Measurements from ENCODE around the gene RBKS.
"Not testable (repeated sequence)": the region's sequence is repeated elsewhere in the genome, so short reads cannot be mapped to it uniquely, and the experiment has no call there.

The RBKS gene

DNA sequence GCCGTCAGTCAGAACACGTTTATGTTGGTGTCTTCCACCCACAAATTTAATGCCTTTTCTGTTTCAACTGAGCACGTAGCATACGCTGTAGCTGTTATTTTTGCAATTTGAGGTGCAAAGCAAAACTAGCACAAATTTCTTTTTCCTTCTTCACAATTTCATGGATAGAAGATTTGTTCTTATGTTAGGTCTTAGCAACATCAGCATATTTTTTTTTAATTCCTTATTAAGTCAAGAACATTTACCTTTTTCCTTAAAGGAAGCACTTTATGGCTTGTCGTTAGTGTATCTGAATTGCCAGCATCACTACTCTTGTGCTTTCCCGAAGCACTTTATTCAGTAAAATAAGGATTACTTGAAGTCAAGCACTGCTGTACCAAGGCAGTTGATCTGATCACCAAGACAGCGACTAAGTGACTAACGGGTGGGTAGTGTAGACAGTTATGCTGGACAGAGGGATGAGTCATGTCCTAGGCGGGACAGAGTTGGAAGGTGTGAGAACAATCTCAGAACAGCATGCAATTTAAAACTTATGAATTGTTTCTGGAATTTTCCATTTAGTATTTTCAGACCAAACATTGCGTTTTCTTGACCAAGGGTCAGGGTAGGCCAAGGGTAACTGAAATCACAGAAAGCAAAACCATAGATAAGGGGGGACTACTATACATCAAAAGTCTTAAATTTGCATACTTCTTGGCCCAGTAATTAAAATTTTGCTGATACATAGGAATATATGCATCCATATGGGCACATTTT is 13.6 kb upstream of the RBKS start:
- no peak for DNase-seq

DNA sequence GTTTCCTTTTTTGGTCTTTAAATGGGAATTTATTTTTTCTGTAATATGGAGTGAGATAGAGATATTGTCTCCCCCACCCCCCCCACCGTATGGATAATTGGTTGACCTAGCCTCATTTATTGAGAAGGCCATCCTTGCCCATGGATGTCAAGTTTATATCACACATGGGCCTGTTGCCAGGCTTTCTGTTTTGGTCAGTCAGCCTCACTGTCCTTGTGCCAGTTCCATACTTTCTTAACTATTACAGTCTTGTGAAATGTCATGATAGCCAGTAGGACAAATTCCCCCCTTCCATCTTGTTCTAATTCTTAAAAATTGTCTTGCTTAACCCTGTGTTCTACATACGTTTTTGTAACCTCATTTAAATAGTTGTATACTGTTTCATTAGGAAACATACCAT is 12.8 kb upstream of the RBKS start:
- no peak for DNase-seq

DNA sequence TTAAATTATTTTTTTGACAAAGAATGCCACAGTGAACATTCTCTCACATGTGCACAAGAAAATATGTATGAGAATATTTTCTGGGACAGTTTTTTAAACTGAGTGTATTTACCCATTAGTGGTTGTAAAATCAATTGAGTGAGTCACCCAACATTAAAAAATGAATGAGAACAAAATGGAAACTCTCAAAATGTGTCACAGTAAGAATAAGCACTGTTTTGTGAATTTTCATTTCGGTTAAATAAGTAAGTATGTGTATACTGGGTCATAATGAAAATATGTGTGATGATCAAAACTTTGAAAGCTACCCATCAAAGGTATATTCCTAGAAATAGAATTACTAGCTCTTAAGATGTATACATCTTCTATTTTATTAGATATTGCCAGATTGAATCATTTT is 11.9 kb upstream of the RBKS start:
- no peak for DNase-seq

DNA sequence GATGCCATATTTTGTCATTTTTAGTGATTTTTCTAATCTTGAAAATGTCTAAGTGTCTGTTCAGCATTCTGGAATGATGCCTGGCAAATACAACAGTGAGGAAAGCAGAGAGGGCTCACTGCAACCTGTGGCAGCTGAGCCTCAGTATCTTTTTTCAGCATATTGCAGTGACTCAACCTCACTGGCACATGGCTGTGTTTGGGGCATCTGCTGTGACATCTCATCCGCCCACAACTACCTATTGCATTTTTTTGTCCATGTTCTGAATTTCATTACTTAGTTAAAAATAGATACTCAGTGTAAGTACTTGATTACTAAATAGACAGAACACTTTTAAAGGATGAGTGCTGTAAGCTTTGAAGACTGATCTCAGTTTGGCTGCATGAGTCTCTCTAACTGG is 11.0 kb upstream of the RBKS start:
- no peak for DNase-seq

DNA sequence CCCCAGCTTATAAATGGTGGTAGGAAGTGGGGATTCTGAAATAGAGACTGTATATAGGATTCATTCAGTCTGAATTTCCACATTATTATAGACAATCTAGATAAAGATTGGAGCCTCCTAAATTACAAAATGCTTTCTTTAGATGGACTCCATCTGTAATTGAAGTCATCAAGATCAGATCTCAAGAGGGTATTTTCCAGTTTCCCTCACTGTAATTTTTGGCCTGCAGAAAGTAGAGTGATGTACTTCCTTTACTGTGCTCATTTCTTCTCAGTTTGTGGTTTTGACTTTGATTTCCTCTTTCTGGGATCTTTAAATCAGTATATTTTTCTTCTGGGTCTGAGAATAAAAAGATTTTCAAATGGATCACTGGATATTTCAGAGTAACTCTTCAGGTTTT is 7.5 kb upstream of the RBKS start:
- no peak for DNase-seq

DNA sequence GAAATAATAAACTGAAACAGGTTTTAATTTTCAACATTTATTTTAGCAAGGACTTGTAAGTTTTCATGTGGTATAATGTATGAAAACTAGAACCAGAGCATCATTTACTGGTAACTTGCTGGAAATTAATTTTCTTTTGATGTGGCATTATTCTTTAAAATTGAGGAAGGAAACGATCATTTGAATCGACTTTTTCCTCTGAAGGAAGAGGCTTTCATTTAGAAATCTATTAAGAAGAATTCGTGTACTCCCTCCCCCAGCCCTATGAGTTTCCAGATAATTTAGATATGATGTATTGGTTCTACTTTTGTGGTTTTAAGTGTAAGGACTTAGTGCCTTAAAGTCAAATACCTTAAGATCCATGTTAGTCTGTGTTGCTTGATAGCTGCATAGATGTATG is 2.8 kb upstream of the RBKS start:
- no peak for DNase-seq

DNA sequence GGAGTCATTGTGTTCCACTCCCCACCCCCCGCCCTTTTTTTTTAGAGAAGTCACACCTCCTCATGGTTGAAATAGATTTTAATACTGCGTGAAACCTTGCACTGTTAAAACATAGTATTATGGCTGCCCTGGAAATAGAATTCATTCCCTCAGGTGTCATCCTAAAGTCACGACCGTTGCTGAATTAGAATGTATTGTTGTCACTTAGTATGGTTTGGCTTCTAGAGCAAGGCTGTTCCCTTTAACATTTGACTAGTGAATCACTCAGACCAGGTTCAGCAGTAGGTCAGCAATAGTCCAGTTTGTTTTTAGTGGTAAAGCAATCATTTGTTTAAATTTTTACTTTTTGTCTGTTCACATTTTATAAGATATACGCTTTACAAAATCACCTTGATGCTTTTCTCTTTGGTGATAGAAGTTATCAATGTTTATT is 1.5 kb upstream of the RBKS start:
- DNase-seq: no peak

DNA sequence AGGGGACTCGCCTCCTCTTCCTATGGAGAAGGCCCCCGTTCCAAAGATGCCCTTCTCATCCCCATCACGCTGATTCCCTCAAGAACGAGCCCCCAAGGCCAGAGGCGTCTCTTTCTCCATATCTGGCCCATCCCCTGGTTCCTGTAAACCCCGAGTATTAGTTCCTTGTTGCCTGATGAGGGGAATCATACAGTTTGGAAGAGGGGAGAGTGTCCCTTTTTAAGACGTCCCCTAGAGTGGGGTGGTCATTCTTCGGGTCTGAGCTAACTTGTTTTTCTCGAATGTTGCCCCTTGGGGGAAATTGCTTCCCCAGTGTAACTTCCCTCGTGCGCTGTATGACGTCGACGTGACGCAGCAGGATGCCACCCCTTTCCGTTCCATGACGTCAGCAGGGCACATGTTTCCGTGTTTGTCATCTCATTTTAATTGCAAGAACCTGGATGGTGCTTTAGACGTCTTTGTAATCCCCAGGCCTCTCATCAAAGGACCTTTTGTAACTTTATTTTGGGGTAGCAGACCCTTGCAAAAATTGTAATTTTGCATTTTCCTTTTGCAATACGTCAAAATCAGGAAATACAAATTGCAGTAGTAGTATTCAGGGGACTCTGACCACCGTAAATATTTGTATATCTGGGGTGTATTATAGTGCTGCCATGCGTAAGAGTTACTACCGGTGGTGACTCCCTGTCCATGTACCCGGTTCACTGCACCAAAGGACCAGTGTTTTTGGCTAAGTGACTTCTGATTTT is 911 bp upstream of the RBKS start:
- peak; percentile 39 for DNase-seq

DNA sequence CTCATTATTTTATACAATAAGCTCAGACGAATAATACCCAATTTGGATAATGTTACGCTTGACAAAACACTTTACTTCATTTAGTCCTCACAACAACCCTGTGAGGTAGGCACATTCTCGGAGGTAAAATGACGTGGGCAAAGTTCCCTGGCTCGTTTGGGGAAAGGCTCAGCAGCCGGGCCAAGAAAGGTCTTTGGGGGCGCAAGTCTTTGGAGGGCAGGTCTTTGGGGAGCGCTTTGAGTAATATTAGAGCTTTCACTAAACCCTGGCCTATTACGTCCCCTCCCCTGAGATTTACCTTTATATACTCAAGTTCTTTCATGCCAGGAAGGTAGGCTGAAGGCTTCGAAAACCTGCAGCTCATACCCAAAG is 427 bp downstream of the RBKS start:
- DNase-seq: no peak

DNA sequence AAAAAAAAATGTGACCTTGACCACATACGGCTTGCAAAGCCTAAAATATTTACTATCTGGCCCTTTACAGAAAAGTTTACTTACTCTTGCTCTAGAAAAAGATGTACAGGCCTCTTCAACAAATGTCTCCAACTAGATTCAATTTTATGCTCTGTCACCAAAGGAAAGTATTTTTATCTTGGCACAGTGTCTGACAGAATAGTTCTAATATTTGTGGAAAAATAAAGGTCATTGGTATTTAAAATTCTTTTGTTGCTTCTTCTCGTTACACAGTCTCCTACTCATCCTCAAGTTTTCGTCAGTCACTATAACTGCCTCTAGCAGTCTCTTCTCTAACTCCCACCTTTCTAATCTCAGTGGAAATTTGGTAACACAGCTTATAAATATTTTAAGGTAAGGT is 1.4 kb downstream of the RBKS start:
- no peak for DNase-seq

DNA sequence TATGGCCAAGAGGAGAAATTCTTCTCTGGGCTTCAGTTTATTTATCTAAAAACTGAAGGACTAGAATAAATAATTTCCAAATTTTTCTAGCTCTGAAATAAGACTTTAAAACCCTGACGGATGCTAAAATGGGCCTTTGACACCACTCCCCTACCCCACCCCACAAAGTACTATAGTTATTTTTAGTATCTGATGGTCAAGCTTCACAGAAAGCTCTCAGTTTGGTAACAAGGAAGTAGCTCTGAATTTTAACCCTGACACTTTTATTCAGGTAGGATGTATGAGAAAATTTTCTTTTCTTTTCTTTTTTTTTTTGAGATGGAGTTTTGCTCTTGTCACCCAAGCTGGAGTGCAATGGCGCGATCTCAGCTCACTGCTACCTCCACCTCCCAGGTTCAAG is 2.4 kb downstream of the RBKS start:
- no peak for DNase-seq

DNA sequence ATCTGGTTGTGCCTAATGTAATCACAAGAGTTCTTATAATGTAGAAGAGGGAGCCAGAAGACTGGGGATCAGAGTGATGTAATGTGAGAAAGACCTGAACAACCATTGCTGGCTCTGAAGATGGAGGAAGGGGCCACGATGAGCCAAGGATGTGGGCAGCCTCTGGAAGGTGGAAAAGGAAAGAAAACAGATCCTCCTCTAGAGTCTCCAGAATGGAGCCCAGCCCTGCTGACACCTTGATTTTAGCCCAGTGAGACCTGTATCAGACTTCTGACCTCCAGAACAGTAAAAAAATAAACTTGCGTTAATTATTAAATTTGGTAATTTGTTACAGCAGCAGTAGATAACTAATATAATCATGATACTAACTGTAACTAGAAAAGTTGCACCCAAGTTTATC is 3.1 kb downstream of the RBKS start:
- DNase-seq: no peak

DNA sequence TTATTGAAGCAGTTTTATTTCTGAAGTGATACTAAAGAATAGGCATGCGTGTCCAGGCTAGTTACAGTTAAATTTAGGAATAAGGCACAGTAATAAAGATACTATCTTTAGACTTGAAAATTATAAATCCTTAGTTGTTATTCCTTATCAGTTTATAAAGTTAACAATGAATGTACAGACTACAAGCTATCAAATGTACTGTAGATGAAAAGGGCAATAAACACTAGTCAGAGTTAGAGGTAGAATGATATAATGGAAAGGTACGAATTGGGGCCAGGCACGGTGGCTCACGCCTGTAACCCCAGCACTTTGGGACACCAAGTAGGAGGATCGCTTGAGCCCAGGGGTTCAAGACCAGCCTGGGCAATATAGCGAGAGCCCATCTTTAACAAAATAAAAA is 3.9 kb downstream of the RBKS start:
- DNase-seq: no peak

DNA sequence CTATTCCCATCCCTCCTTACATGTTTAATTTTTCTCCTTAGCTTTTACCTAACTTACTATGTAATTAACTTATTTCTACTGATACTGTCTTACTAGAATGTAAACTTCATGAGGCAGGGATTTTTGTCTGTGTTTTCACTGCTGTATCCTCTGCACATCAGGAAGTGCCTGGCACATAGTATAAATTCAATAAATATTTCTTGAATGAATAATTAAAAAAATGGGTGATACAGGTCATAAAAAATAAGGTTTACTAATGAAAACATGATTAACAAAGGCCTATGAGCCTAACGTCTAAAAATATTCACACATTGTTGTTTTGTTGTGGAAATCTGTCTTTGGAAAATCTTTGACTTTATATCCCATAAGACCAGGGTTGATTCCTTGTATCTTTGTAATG is 4.5 kb downstream of the RBKS start:
- DNase-seq: no peak

DNA sequence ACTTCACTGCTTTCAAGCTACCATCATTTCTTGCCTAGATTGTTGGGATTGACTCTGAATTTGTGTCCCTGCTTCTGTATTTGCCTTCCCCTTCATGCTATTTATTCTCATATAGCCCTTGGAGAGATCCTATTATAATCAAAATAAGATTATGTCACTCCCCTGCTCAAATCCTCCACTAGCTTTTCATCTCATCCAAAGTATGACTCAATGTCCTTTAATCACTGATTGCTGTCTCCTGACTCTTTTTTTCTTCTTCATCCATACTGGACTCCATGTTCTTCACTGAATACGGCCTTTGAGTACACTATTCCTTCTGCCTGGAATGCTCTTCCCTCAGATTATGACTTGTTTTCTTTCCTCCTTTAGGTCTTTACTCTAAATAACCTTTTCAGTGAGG is 5.0 kb downstream of the RBKS start:
- no peak for DNase-seq

DNA sequence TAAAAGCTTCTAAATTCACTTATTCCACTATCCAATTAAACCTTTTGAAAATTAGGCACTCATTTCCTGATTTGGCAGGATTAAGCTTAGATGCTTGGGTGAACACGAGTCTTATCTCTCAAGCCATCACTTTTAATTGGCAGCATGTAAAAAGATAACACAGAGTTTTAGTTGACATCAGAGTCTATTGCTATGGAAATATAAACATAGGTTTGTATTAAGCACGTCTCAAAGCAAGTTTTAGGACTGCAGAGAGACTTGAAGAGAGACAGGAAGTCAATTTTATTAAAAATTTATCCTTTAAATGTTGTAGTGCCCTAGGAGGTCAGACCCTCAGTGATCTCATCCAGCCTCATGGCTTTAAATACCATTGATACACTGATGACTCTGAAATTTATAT is 5.6 kb downstream of the RBKS start:
- no peak for DNase-seq

DNA sequence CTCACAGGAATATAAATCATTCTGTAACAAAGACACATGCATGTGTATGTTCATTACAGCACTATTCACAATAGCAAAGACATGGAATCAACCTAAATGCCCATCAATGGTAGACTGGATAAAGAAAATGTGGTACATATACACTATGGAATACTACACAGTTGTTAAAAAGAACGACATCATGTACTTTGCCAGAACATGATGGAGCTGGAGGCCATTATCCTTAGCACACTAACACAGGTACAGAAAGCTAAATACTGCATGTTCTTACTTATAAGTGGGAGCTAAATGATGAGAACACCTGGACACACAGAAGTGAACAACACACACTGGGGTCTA is 7.6 kb downstream of the RBKS start:
- not testable (repeated sequence) for DNase-seq

DNA sequence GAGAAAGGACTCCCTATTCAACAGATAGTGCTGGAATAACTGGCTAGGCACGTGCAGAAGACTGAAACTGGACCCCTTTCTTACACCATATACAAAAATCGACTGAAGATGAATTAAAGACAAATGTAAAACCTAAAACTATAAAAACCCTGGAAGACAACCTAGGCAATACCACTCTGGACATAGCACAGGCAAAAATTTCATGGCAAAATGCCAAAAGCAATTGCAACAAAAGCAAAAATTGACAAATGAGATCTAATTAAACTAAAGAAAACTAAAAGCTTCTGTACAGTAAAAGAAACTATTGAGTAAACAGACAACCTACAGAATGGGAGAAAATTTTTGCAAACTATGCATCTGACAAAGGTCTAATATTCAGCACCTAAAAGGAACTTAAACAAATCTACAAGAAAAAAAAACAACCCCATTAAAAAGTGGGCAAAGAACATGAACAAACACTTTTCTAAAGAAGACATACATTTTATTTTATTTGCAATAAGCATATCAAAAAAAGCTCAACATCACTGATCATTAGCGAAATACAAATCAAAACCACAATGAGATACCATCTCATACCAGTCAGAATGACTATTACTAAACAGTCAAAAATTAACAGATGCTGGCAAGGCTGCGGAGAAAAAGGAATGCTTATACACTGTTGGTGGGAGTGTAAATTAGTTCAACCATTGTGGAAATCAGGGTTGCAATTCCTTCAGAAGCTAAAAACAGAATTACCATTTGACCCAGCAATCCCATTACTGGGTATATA is 8.2 kb downstream of the RBKS start:
- not testable (repeated sequence) for DNase-seq

DNA sequence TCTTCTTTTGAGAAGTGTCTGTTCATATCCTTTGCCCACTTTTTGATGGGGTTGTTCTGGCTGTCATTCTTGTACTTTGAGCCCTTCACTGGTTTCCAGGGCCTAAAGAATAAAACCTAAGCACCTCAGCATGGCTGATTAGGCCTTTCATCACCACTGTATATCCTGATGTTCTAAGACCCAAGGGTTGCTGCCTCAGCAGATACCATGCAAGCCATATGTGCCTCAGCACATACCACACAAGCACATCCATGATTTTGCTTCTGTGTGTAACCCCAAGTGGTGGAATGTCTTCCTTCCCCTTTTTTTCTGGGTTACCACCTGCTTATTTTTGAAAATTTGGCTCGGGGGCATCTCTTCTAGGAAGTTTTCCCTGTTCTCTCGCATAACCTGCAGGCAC is 11.4 kb downstream of the RBKS start:
- DNase-seq: no peak

DNA sequence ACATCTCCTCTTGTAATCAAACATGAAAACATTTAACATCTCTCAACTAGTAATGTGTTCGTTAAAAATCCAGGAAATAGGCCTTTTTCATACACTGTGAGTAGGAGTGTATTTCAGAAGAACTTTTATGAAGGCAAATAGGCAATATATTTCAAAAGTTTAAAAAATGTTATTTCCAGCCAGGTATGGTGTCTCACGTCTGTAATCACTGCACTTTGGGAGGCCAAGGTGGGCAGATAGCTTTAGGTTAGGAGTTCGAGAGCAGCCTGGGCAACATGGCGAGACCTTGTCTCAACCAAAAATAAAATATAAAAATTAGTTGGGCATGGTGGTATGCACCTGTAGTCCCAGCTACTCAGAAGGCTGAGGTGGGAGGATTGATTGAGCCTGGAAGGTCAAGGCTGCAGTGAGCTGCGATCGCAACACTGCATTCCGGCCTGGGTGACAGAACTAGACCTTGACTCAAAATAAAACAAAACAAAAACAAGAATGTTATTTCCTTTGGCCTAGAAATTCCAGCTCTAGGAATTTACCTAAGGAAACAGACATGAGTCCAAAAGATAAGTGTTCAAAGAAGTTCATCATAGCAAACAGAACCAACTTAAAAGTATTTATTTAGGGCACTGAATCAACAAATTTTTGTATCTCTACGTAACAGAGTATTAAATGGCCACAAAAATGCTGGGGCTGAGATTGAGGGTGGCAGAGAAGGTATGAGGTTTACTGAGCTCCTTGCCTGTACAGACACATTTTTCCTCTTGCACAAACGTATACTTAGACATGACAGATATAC is 14.9 kb downstream of the RBKS start:
- no peak for DNase-seq

DNA sequence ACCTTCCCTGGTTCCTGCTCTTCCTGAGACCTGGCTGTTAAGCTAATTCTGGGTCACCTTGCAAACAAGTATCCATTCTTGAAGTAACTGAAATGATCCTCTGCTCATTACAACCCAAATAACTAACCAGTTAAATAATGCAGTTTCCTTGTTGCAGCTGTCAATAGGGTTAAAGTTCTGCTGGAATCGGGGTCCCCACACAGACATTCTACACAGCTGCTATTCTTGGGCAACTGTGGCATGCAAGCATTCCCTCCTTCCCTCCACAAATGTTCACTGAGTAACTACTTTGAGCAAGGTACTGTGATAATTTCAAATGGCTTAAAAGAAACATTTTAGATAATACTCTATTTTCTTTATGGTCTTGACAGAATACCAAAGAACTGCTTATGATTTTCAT is 17.1 kb downstream of the RBKS start:
- no peak for DNase-seq

DNA sequence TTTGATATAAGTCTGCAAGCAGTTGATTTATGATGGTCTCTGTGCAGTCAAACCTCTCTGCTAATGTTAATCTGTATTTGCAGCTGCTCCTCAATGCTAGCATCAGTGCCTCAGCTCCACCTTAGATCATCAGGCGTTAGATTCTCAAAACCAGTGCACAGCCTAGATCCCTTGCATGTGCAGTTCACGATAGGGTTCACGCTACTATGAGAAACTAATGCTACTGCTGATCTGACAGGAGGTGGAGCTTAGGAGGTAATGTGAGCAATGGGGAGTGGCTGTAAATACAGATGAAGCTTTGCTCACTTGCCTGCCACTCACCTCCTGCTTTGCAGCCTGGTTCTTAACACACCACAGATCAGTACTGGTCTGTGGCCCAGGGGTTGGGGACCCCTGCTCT is 18.4 kb downstream of the RBKS start:
- no peak for DNase-seq

DNA sequence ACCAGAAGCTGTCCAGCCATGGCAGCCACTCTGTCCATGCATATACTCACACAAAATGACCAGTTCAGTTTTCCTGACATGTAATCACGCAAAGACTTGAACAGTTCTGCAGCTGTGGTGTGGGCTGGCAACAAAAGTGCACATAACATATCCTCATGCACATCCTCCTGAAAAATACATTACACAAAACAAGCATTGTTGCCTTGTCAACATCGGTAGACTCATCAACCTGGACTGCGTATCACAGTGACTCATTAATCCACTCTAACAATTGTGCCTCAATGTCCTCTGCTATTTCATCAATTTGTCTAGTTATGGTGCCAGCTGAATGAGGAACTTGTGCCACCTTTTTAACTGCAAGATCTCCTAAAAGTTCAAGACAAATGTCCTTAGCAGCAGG is 19.5 kb downstream of the RBKS start:
- DNase-seq: no peak
